ENCODE measurements around the gene SUSD4.

Gene SUSD4

DNA sequence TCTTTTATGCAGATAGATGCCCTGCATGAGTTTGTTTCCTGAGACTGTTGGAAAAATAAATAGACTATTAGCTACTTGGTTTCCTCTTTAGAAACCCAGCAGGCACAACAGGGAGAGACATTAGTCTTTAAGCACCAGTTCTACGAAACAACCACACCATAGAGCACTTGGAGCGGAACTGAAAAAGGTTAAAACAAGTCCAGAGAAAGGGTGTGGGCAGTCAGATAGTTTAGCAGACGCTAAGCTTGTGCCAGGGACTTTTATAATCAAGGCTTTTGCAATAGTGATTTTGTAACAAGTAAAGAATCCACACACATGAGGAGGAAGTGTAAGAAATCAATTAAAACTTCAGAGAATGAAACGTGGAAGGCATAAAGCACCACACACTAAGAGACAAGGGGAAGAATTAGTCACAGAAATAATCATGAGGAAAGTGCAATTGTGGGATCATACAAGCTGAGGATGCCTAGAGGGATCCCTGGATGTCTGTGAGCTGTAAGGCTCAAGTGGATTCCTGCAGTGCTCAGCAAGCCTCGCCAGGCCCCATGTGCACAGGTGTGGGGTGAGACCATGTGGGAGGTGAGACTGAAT lies 183.2 kb downstream of the SUSD4 start:
- Histone ChIP-seq H3K4me1 (ENCODE audit: insufficient read depth, low read length, poor library complexity, severe bottlenecking) (no peaks in the 10 kb centered on the region), H3K4me3 (ENCODE audit: low read length, poor library complexity, severe bottlenecking) (no peak overlapping the region), H3K9me3 (ENCODE audit: insufficient read depth, low read depth, low read length) (no peaks in the 10 kb centered on the region), H3F3A (ENCODE audit: low read depth) (no peaks in the 10 kb centered on the region), H3K4me2 (ENCODE audit: low read depth, low read length, poor library complexity, severe bottlenecking) (no peak overlapping the region), H3K9me2 (replicated peaks; ENCODE audit: low read depth, low read length) (no peaks in the 10 kb centered on the region), H3K27me3 (ENCODE audit: insufficient read depth, low read length, poor library complexity, severe bottlenecking) (no peaks in the 10 kb centered on the region), H3K9ac (ENCODE audit: low read depth, low read length, poor library complexity, severe bottlenecking) (no peak overlapping the region), H3K79me2 (ENCODE audit: insufficient read depth, low read length) (no peaks in the 10 kb centered on the region), H4K20me1 (ENCODE audit: insufficient read depth, low read length, poor library complexity, severe bottlenecking) (no peaks in the 10 kb centered on the region), H3K36me3 (ENCODE audit: insufficient read depth, low read length) (no peaks in the 10 kb centered on the region), H2AFZ (ENCODE audit: low read length) (no peak overlapping the region)
- TF ChIP-seq, protein P1, sequence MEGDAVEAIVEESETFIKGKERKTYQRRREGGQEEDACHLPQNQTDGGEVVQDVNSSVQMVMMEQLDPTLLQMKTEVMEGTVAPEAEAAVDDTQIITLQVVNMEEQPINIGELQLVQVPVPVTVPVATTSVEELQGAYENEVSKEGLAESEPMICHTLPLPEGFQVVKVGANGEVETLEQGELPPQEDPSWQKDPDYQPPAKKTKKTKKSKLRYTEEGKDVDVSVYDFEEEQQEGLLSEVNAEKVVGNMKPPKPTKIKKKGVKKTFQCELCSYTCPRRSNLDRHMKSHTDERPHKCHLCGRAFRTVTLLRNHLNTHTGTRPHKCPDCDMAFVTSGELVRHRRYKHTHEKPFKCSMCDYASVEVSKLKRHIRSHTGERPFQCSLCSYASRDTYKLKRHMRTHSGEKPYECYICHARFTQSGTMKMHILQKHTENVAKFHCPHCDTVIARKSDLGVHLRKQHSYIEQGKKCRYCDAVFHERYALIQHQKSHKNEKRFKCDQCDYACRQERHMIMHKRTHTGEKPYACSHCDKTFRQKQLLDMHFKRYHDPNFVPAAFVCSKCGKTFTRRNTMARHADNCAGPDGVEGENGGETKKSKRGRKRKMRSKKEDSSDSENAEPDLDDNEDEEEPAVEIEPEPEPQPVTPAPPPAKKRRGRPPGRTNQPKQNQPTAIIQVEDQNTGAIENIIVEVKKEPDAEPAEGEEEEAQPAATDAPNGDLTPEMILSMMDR (conservative IDR thresholded peaks at IDR 0.05; ENCODE audit: low read length): no peak
- TF ChIP-seq EZH2phosphoT487 (IDR thresholded peaks at IDR 0.05; ENCODE audit: borderline replicate concordance): no peak

DNA sequence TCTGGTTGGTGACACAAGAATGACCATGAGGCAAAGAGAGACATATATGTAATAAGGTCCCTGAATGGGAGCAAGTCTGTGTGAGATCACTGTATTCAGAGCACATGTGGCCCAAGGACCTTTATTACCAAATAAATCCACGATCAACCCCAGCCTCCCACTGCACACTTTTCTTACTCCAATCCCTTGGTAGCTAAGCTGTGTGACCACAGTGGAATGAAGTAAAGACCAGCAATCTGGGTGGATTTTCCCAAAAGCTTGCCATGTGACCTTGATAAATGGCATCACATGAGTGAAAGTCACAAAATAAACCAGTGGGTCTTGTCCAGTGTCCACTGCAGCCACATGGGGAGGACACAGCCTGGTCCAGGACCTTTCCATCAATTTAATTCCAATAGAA lies 184.2 kb downstream of the SUSD4 start:
- Histone ChIP-seq H3K27me3 (ENCODE audit: insufficient read depth, low read length, poor library complexity, severe bottlenecking) (no peaks in the 10 kb centered on the region), H4K20me1 (ENCODE audit: insufficient read depth, low read length, poor library complexity, severe bottlenecking) (no peaks in the 10 kb centered on the region), H3K9me3 (ENCODE audit: insufficient read depth, low read depth, low read length) (no peaks in the 10 kb centered on the region), H2AFZ (ENCODE audit: low read length) (no peak overlapping the region), H3F3A (ENCODE audit: low read depth) (no peaks in the 10 kb centered on the region), H3K36me3 (ENCODE audit: insufficient read depth, low read length) (no peaks in the 10 kb centered on the region), H3K4me2 (ENCODE audit: low read depth, low read length, poor library complexity, severe bottlenecking) (no peak overlapping the region), H3K4me1 (ENCODE audit: insufficient read depth, low read length, poor library complexity, severe bottlenecking) (no peaks in the 10 kb centered on the region), H3K79me2 (ENCODE audit: insufficient read depth, low read length) (no peaks in the 10 kb centered on the region), H3K9me2 (replicated peaks; ENCODE audit: low read depth, low read length) (no peaks in the 10 kb centered on the region), H3K9ac (ENCODE audit: low read depth, low read length, poor library complexity, severe bottlenecking) (no peak overlapping the region), H3K4me3 (ENCODE audit: low read length, poor library complexity, severe bottlenecking) (no peak overlapping the region)
- TF ChIP-seq EZH2phosphoT487 (IDR thresholded peaks at IDR 0.05; ENCODE audit: borderline replicate concordance): no peak
- TF ChIP-seq, protein P1 (conservative IDR thresholded peaks at IDR 0.05; ENCODE audit: low read length): no peak

GRCh38 chr1:223179280-223179679 lies 184.7 kb downstream of the SUSD4 start:
- H3K9me2 ChIP-seq (replicated peaks; ENCODE audit: low read depth, low read length): no peaks in the 10 kb centered on the region
- no peak overlapping the region for H3K4me2 ChIP-seq (ENCODE audit: low read depth, low read length, poor library complexity, severe bottlenecking)
- TF ChIP-seq EZH2phosphoT487 (IDR thresholded peaks at IDR 0.05; ENCODE audit: borderline replicate concordance): no peak
- TF ChIP-seq, protein P1 (conservative IDR thresholded peaks at IDR 0.05; ENCODE audit: low read length): no peak
- H3K79me2 ChIP-seq (ENCODE audit: insufficient read depth, low read length): no peaks in the 10 kb centered on the region
- H3K27me3 ChIP-seq (ENCODE audit: insufficient read depth, low read length, poor library complexity, severe bottlenecking): no peaks in the 10 kb centered on the region
- no peaks in the 10 kb centered on the region for H4K20me1 ChIP-seq (ENCODE audit: insufficient read depth, low read length, poor library complexity, severe bottlenecking)
- H3K9me3 ChIP-seq (ENCODE audit: insufficient read depth, low read depth, low read length): no peaks in the 10 kb centered on the region
- no peaks in the 10 kb centered on the region for H3K36me3 ChIP-seq (ENCODE audit: insufficient read depth, low read length)
- no peak overlapping the region for H2AFZ ChIP-seq (ENCODE audit: low read length)
- no peaks in the 10 kb centered on the region for H3K4me1 ChIP-seq (ENCODE audit: insufficient read depth, low read length, poor library complexity, severe bottlenecking)
- no peak overlapping the region for H3K9ac ChIP-seq (ENCODE audit: low read depth, low read length, poor library complexity, severe bottlenecking)
- no peak overlapping the region for H3K4me3 ChIP-seq (ENCODE audit: low read length, poor library complexity, severe bottlenecking)
- H3F3A ChIP-seq (ENCODE audit: low read depth): no peaks in the 10 kb centered on the region
